ENCODE data around the gene ZDHHC5. TPM values are rescaled to one million over a fixed set of nuclear protein-coding genes. Genes with fewer than 3 reads are reported as not detected.

ZDHHC5 gene
- total and polyA plus RNA-seq, 2 of the 13 experiments (the other 11 are each of a cell fraction or from before 2014, with no cell fraction given) = 26.6 to 34.0 TPM

- TF ChIP-seq LCORL (IDR thresholded peaks at IDR 0.05) (no peak), LCORL (CRISPR knock-in tag; IDR thresholded peaks at IDR 0.05) (peak; percentile 42; the same call in 1 of the 2 replicates), ZNF34 (CRISPR knock-in tag; IDR thresholded peaks at IDR 0.05; ENCODE audit: borderline replicate concordance) (0 out of 2 replicates have a peak, but pooled peaks have one; percentile 62), AHR (CRISPR knock-in tag; IDR thresholded peaks at IDR 0.05) (no peak), DZIP1 (CRISPR knock-in tag; IDR thresholded peaks at IDR 0.05) (no peak), ZNF720 (CRISPR knock-in tag; IDR thresholded peaks at IDR 0.05) (no peak), SALL1 (CRISPR knock-in tag; IDR thresholded peaks at IDR 0.05) (peak; percentile 55), ZKSCAN5 (CRISPR knock-in tag; IDR thresholded peaks at IDR 0.05) (no peak), REPIN1 (CRISPR knock-in tag; IDR thresholded peaks at IDR 0.05; ENCODE audit: borderline replicate concordance, low read depth) (no peak), ELF3 (CRISPR knock-in tag; IDR thresholded peaks at IDR 0.05) (no peak), MYC (CRISPR knock-in tag; IDR thresholded peaks at IDR 0.05; ENCODE audit: borderline replicate concordance) (peak; percentile 28; the same call in 1 of the 2 replicates), MAFG (CRISPR knock-in tag; IDR thresholded peaks at IDR 0.05) (no peak), FLYWCH1 (CRISPR knock-in tag; IDR thresholded peaks at IDR 0.05) (no peak), HDAC6 (IDR thresholded peaks at IDR 0.05; ENCODE audit: low read depth, low read length) (no peak), PHF21A (CRISPR knock-in tag; IDR thresholded peaks at IDR 0.05) (peak; percentile 70), HNF4G (IDR thresholded peaks at IDR 0.05; ENCODE audit: borderline replicate concordance, low read depth, low read length) (peak; percentile 9; the same call in 1 of the 2 replicates), HNF4G (CRISPR knock-in tag; IDR thresholded peaks at IDR 0.05; ENCODE audit: borderline replicate concordance, low read depth) (no peak), ZNF768 (CRISPR knock-in tag; IDR thresholded peaks at IDR 0.05) (peak; percentile 17; the same call in 1 of the 2 replicates), ZNF788 (CRISPR knock-in tag; IDR thresholded peaks at IDR 0.05; ENCODE audit: borderline replicate concordance) (no peak; the same call in 1 of the 2 replicates), TBX2 (CRISPR knock-in tag; IDR thresholded peaks at IDR 0.05; ENCODE audit: borderline replicate concordance) (peak; percentile 68), DNMT1 (CRISPR knock-in tag; IDR thresholded peaks at IDR 0.05) (no peak), PHF8 (CRISPR knock-in tag; IDR thresholded peaks at IDR 0.05) (no peak), ZNF367 (CRISPR knock-in tag; IDR thresholded peaks at IDR 0.05; ENCODE audit: borderline replicate concordance) (no peak), ZMYM2 (CRISPR knock-in tag; IDR thresholded peaks at IDR 0.05) (no peak), HOXA9 (CRISPR knock-in tag; IDR thresholded peaks at IDR 0.05; ENCODE audit: borderline replicate concordance) (no peak), RFX3 (CRISPR knock-in tag; IDR thresholded peaks at IDR 0.05) (0 out of 2 replicates have a peak, but pooled peaks have one; percentile 11), PLSCR1 (CRISPR knock-in tag; IDR thresholded peaks at IDR 0.05; ENCODE audit: borderline replicate concordance) (no peak)
- TF ChIP-seq, protein P1, sequence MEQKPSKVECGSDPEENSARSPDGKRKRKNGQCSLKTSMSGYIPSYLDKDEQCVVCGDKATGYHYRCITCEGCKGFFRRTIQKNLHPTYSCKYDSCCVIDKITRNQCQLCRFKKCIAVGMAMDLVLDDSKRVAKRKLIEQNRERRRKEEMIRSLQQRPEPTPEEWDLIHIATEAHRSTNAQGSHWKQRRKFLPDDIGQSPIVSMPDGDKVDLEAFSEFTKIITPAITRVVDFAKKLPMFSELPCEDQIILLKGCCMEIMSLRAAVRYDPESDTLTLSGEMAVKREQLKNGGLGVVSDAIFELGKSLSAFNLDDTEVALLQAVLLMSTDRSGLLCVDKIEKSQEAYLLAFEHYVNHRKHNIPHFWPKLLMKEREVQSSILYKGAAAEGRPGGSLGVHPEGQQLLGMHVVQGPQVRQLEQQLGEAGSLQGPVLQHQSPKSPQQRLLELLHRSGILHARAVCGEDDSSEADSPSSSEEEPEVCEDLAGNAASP (CRISPR knock-in tag; IDR thresholded peaks at IDR 0.05; ENCODE audit: borderline replicate concordance) = no peak
Measured at GRCh38 chr11:57639321-57640067, 28.4 kb upstream of the ZDHHC5 start (continued).
